Measurements from ENCODE around the gene GAN. TPM values are rescaled to one million over a fixed set of nuclear protein-coding genes. Genes with fewer than 3 reads are reported as not detected.

Gene GAN
- total and polyA plus RNA-seq, 9 of the 15 experiments (the other 6 are each of a cell fraction or from before 2014, with no cell fraction given), result 0.83 to 15.1 (median 5.2) TPM

- no peaks in the 10 kb centered on the region for H4K20me1 ChIP-seq (replicated peaks; ENCODE audit: control insufficient read depth, insufficient read depth, low read length)
- FAIRE-seq, result no peak
- ATAC-seq, result no peak
- H3K36me3 ChIP-seq (ENCODE audit: control insufficient read depth, insufficient read depth, low read length), result no peaks in the 10 kb centered on the region
- ChIA-PET CTCF (ENCODE audit: low intra/inter-chr PET ratio) (no interaction called here), POLR2A (interaction anchor here (0.6 to 1.3 kb wide), 6 partner anchors 11 to 782 kb away, joined by 3 to 4 read pairs (median 3); no protein-coding TSS in a partner anchor)
- intact Hi-C loops (cut with micrococcal nuclease) (no loop called here), in situ Hi-C loops (cut with MboI) (no loop called here)
- WGBS (ENCODE audit: insufficient coverage, low coverage, missing lambda C conversion rate), result 2% methylated on average over 9 of the region's 9 CpGs
- H3K9me1 ChIP-seq (ENCODE audit: control insufficient read depth, insufficient read depth, low read length), result no peaks in the 10 kb centered on the region
- DNase-seq (ENCODE audit: extremely low read depth in 1 of 4, low spot score in 3 of 4), result no peak
- no peak overlapping the region for H3K27ac ChIP-seq (ENCODE audit: extremely low read depth, low read depth, low read length)
- H3K79me2 ChIP-seq (ENCODE audit: control insufficient read depth, insufficient read depth, low read length), result no peaks in the 10 kb centered on the region
- TF ChIP-seq SIRT6 (IDR thresholded peaks at IDR 0.05; ENCODE audit: low read depth, low read length), result no peak
- TF ChIP-seq ZFP30 (CRISPR knock-in tag; IDR thresholded peaks at IDR 0.05; ENCODE audit: borderline replicate concordance), result no peak
- TF ChIP-seq ZNF551 (CRISPR knock-in tag; IDR thresholded peaks at IDR 0.05), result no peak
- no peak for TF ChIP-seq THRAP3 (IDR thresholded peaks at IDR 0.05; ENCODE audit: borderline replicate concordance)
- no peak for TF ChIP-seq TRIM25 (IDR thresholded peaks at IDR 0.05; ENCODE audit: borderline replicate concordance)
- no peak for TF ChIP-seq ETV1 (tag; conservative IDR thresholded peaks at IDR 0.05; ENCODE audit: low read depth)
- no peak for TF ChIP-seq ZNF274 (IDR thresholded peaks at IDR 0.05; ENCODE audit: borderline replicate concordance, low read depth, low read length)
- no peak for TF ChIP-seq PHB (CRISPR knock-in tag; IDR thresholded peaks at IDR 0.05)
- no peak for TF ChIP-seq SMARCA4 (IDR thresholded peaks at IDR 0.05)
- no peak for TF ChIP-seq CHCHD3 (CRISPR knock-in tag; IDR thresholded peaks at IDR 0.05)
- TF ChIP-seq ZNF224 (CRISPR knock-in tag; IDR thresholded peaks at IDR 0.05), result no peak
- peaks cover 59 to 82% of the 10 kb centered on the region in 2 experiments for H3K27me3 ChIP-seq (ENCODE audit: control insufficient read depth in 2 of 2, insufficient read depth in 2 of 2, low read length in 2 of 2)
- no peaks in the 10 kb centered on the region for H3K4me1 ChIP-seq (replicated peaks in 1 of 2; ENCODE audit: control insufficient read depth in 2 of 2, insufficient read depth in 2 of 2, low read length in 2 of 2)
- H3K9me3 ChIP-seq (replicated peaks; ENCODE audit: control insufficient read depth, insufficient read depth, low read depth, low read length), result no peaks in the 10 kb centered on the region
- H2AFZ ChIP-seq (ENCODE audit: low read depth, low read length), result no peak overlapping the region
- BruUV-seq (replicated peaks), result no TSS peak
- no peak overlapping the region for H3K4me2 ChIP-seq (ENCODE audit: insufficient read depth, low read length)
- H3K4me3 ChIP-seq, result no peak overlapping the region
- H3K9ac ChIP-seq (ENCODE audit: insufficient read depth in 1 of 2, low read depth in 2 of 2, low read length in 2 of 2), result no peak overlapping the region
These were observed 23.6 kb upstream of the GAN start for GRCh38 chr16:81291117-81291516.
